Measurements from ENCODE around the gene RBBP8NL. TPM values are rescaled to one million over a fixed set of nuclear protein-coding genes. Genes with fewer than 3 reads are reported as not detected.

RBBP8NL gene
- total RNA-seq, 1 experiment from 2014 or later = 1.5 TPM

DNA sequence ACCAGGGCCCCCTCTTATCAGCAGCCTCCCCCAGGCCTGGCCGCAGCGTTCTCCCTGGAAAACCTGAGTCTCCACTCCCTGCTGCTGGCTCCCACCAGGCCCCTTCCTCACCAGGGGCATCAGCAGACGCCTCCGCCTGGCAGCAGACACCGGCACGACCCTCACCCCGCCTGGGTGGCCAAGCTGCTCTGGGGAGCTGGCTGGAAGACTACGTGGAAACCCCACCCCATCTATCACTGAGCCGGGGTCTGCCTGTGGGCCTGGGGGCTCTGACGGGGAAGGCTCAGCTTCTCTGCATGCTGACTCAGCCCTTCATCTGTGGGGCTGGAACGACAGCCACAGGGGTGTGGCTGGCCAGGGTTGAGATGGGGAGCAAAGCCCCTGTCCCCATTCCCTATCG lies 19.1 kb upstream of the RBBP8NL start:
- Mint-ChIP-seq H3K27ac (no peak overlapping the region), H3K27me3 (ENCODE audit: low read depth) (no peaks in the 10 kb centered on the region), H3K4me1 (no peaks in the 10 kb centered on the region), H3K36me3 (no peaks in the 10 kb centered on the region), H3K9me3 (peaks cover 4% of the 10 kb centered on the region; the same call in 1 of the 2 replicates), H3K4me3 (no peak overlapping the region)
- ATAC-seq = no peak
- ChIA-PET POLR2A (no interaction called here), CTCF (no interaction called here)
- no peak for DNase-seq (ENCODE audit: low spot score)
- TF ChIP-seq, protein P1, sequence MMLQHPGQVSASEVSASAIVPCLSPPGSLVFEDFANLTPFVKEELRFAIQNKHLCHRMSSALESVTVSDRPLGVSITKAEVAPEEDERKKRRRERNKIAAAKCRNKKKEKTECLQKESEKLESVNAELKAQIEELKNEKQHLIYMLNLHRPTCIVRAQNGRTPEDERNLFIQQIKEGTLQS (CRISPR knock-in tag; conservative IDR thresholded peaks at IDR 0.05) = no peak
- TF ChIP-seq, protein P2, sequence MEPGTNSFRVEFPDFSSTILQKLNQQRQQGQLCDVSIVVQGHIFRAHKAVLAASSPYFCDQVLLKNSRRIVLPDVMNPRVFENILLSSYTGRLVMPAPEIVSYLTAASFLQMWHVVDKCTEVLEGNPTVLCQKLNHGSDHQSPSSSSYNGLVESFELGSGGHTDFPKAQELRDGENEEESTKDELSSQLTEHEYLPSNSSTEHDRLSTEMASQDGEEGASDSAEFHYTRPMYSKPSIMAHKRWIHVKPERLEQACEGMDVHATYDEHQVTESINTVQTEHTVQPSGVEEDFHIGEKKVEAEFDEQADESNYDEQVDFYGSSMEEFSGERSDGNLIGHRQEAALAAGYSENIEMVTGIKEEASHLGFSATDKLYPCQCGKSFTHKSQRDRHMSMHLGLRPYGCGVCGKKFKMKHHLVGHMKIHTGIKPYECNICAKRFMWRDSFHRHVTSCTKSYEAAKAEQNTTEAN (CRISPR knock-in tag; IDR thresholded peaks at IDR 0.05) = no peak
- TF ChIP-seq ZNF671 (CRISPR knock-in tag; IDR thresholded peaks at IDR 0.05) = no peak
- TF ChIP-seq EMX1 (CRISPR knock-in tag; IDR thresholded peaks at IDR 0.05) = no peak
- TF ChIP-seq, protein P3, sequence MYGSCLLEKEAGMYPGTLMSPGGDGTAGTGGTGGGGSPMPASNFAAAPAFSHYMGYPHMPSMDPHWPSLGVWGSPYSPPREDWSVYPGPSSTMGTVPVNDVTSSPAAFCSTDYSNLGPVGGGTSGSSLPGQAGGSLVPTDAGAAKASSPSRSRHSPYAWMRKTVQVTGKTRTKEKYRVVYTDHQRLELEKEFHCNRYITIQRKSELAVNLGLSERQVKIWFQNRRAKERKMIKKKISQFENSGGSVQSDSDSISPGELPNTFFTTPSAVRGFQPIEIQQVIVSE (CRISPR knock-in tag; IDR thresholded peaks at IDR 0.05; ENCODE audit: borderline replicate concordance) = no peak
- TF ChIP-seq, protein P4, sequence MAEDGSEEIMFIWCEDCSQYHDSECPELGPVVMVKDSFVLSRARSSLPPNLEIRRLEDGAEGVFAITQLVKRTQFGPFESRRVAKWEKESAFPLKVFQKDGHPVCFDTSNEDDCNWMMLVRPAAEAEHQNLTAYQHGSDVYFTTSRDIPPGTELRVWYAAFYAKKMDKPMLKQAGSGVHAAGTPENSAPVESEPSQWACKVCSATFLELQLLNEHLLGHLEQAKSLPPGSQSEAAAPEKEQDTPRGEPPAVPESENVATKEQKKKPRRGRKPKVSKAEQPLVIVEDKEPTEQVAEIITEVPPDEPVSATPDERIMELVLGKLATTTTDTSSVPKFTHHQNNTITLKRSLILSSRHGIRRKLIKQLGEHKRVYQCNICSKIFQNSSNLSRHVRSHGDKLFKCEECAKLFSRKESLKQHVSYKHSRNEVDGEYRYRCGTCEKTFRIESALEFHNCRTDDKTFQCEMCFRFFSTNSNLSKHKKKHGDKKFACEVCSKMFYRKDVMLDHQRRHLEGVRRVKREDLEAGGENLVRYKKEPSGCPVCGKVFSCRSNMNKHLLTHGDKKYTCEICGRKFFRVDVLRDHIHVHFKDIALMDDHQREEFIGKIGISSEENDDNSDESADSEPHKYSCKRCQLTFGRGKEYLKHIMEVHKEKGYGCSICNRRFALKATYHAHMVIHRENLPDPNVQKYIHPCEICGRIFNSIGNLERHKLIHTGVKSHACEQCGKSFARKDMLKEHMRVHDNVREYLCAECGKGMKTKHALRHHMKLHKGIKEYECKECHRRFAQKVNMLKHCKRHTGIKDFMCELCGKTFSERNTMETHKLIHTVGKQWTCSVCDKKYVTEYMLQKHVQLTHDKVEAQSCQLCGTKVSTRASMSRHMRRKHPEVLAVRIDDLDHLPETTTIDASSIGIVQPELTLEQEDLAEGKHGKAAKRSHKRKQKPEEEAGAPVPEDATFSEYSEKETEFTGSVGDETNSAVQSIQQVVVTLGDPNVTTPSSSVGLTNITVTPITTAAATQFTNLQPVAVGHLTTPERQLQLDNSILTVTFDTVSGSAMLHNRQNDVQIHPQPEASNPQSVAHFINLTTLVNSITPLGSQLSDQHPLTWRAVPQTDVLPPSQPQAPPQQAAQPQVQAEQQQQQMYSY (CRISPR knock-in tag; IDR thresholded peaks at IDR 0.05) = no peak
- TF ChIP-seq CBFB (CRISPR knock-in tag; IDR thresholded peaks at IDR 0.05; ENCODE audit: low read depth) = no peak
- TF ChIP-seq, protein P5, sequence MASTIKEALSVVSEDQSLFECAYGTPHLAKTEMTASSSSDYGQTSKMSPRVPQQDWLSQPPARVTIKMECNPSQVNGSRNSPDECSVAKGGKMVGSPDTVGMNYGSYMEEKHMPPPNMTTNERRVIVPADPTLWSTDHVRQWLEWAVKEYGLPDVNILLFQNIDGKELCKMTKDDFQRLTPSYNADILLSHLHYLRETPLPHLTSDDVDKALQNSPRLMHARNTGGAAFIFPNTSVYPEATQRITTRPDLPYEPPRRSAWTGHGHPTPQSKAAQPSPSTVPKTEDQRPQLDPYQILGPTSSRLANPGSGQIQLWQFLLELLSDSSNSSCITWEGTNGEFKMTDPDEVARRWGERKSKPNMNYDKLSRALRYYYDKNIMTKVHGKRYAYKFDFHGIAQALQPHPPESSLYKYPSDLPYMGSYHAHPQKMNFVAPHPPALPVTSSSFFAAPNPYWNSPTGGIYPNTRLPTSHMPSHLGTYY (CRISPR knock-in tag; IDR thresholded peaks at IDR 0.05) = no peak
- no peak for TF ChIP-seq IRF2 (CRISPR knock-in tag; IDR thresholded peaks at IDR 0.05; ENCODE audit: borderline replicate concordance, low read depth)
- TF ChIP-seq TEAD4 (CRISPR knock-in tag; IDR thresholded peaks at IDR 0.05) = no peak
- TF ChIP-seq, protein P6, sequence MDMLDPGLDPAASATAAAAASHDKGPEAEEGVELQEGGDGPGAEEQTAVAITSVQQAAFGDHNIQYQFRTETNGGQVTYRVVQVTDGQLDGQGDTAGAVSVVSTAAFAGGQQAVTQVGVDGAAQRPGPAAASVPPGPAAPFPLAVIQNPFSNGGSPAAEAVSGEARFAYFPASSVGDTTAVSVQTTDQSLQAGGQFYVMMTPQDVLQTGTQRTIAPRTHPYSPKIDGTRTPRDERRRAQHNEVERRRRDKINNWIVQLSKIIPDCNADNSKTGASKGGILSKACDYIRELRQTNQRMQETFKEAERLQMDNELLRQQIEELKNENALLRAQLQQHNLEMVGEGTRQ (CRISPR knock-in tag; IDR thresholded peaks at IDR 0.05) = no peak
- no peak for TF ChIP-seq ATF1 (CRISPR knock-in tag; IDR thresholded peaks at IDR 0.05)
- no peak for TF ChIP-seq RELA (CRISPR knock-in tag; IDR thresholded peaks at IDR 0.05; ENCODE audit: borderline replicate concordance)

DNA sequence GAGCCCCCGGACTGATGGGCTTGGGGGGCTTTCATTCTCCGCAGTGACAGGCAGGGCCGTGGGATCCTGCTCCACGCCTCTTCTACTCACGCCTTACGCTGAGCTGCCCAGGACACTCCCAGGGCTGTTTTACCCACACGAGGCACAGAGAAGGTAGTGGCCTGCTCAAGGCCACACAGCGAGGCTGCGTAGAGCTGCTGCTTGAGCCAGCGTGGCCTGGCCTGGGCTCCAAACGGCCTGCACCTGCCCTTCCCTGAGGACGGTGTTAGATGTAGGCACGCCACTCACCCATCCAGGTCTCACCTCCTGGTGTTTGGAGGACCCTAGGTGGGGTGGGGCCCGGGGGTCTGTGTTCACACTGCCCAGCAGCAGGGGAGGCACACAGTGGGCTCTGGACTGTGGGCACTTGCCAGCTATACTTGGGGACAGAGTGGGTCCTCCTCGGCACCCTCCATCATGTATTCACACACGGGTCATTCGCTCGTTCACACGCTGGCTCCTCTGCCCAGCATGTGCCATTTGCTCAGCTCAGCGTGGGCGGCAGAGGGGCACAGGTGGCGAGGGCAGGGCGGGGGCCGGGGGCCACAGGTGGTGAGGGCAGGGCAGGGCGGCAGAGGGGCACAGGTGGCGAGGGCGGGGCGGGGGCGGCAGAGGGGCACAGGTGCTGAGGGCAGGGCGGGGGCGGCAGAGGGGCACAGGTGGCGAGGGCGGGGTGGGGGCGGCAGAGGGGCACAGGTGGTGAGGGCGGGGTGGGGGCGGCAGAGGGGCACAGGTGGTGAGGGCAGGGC lies 18.4 kb upstream of the RBBP8NL start:
- ATAC-seq (no peak), DNase-seq (ENCODE audit: low spot score) (no peak)
- ChIA-PET POLR2A (no interaction called here), CTCF (interaction anchor here (1.5 kb wide), 1 partner anchor 36 kb away, joined by 6 read pairs; no protein-coding TSS in a partner anchor)
- peaks cover 4% of the 10 kb centered on the region; the same call in 1 of the 2 replicates for H3K9me3 Mint-ChIP-seq
- no peaks in the 10 kb centered on the region for H3K4me1 Mint-ChIP-seq
- no peaks in the 10 kb centered on the region for H3K36me3 Mint-ChIP-seq
- H3K27me3 Mint-ChIP-seq (ENCODE audit: low read depth) = no peaks in the 10 kb centered on the region
- H3K4me3 Mint-ChIP-seq = no peak overlapping the region
- no peak overlapping the region for H3K27ac Mint-ChIP-seq
- TF ChIP-seq IRF2 (CRISPR knock-in tag; IDR thresholded peaks at IDR 0.05; ENCODE audit: borderline replicate concordance, low read depth) = no peak
- no peak for TF ChIP-seq ZNF138 (CRISPR knock-in tag; conservative IDR thresholded peaks at IDR 0.05)
- no peak for TF ChIP-seq ELF4 (CRISPR knock-in tag; IDR thresholded peaks at IDR 0.05; ENCODE audit: low read depth)
- TF ChIP-seq, protein P7, sequence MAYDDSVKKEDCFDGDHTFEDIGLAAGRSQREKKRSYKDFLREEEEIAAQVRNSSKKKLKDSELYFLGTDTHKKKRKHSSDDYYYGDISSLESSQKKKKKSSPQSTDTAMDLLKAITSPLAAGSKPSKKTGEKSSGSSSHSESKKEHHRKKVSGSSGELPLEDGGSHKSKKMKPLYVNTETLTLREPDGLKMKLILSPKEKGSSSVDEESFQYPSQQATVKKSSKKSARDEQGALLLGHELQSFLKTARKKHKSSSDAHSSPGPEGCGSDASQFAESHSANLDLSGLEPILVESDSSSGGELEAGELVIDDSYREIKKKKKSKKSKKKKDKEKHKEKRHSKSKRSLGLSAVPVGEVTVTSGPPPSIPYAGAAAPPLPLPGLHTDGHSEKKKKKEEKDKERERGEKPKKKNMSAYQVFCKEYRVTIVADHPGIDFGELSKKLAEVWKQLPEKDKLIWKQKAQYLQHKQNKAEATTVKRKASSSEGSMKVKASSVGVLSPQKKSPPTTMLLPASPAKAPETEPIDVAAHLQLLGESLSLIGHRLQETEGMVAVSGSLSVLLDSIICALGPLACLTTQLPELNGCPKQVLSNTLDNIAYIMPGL (CRISPR knock-in tag; IDR thresholded peaks at IDR 0.05) = no peak
- no peak for TF ChIP-seq ZNF121 (CRISPR knock-in tag; IDR thresholded peaks at IDR 0.05)
- TF ChIP-seq JUN (CRISPR knock-in tag; IDR thresholded peaks at IDR 0.05) = no peak
- TF ChIP-seq, protein P8, sequence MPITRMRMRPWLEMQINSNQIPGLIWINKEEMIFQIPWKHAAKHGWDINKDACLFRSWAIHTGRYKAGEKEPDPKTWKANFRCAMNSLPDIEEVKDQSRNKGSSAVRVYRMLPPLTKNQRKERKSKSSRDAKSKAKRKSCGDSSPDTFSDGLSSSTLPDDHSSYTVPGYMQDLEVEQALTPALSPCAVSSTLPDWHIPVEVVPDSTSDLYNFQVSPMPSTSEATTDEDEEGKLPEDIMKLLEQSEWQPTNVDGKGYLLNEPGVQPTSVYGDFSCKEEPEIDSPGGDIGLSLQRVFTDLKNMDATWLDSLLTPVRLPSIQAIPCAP (CRISPR knock-in tag; IDR thresholded peaks at IDR 0.05) = no peak
- TF ChIP-seq, protein P4 (CRISPR knock-in tag; IDR thresholded peaks at IDR 0.05) = no peak

All from WTC11 (cell line).